Stomach (tissue), 4 donors: ENCODE measurements around the gene EPHX1.

Experiments used
- CTCF ChIP-seq, 7 experiments: fragments of 450-650 bp in 4 of 7; fragments of 200-600 bp in 3 of 7; sonication (generic) in 3 of 7; IDR thresholded peaks; one replicate each; pipeline ENCODE4 v1.5.1; 2016 to 2019; ENCODE audit warnings: antibody characterized with exemption in 7 of 7, control low read depth in 2 of 7, mild to moderate bottlenecking in 1 of 7
- EP300 ChIP-seq: sonication (generic); formaldehyde crosslinking; IDR thresholded peaks from one replicate; pipeline ENCODE4 v1.6.1; 2017; ENCODE audit warnings: antibody characterized with exemption
- POLR2A ChIP-seq, 4 donors: fragments of 450-650 bp; IDR thresholded peaks; one replicate each; pipeline ENCODE4 v1.6.1; 2016; ENCODE audit warnings: antibody characterized with exemption in 4 of 4, control low read depth in 2 of 4, mild to moderate bottlenecking in 1 of 4, moderate library complexity in 1 of 4

GRCh38 chr1:225825607-225826007 is 15.7 kb downstream of the EPHX1 start:
- no peak for TF ChIP-seq EP300
- TF ChIP-seq CTCF (IDR thresholded peaks at IDR 0.05) = no peak
- no peak for TF ChIP-seq POLR2A (IDR thresholded peaks at IDR 0.05)
